GM18951 (cell line): ENCODE data around the gene HACD3.
"Not testable (repeated sequence)": the region's sequence is repeated elsewhere in the genome, so short reads cannot be mapped to it uniquely, and the experiment has no call there.

Experiments
- POLR2A ChIP-seq: IDR thresholded peaks from 4 replicates; pipeline ENCODE4 v1.6.1; 2011; ENCODE audit warnings: mild to moderate bottlenecking; ENCODE audit not compliant: insufficient read length, insufficient read depth; ENCODE audit errors: extremely low read depth
- in situ Hi-C: fragments of 300-500 bp; cut with MboI; formaldehyde crosslinking; loops from one replicate; pipeline ENCODE4 v1.12.0; 2022; ENCODE audit warnings: low sequenced_read_pairs, mixed read lengths, inconsistent platforms; ENCODE audit not compliant: unreplicated experiment

The HACD3 gene

GRCh38 chr15:65528461-65529060, 1.7 kb upstream of the HACD3 start:
- TF ChIP-seq POLR2A: no peak
- in situ Hi-C loops: no loop called here

- TF ChIP-seq POLR2A: no peak
- in situ Hi-C loops: no loop called here
Observed at GRCh38 chr15:65529762-65530317, 423 bp upstream of the HACD3 start.

- in situ Hi-C loops: no loop called here
- no peak for TF ChIP-seq POLR2A
Observed at GRCh38 chr15:65532738-65533051, 2.4 kb downstream of the HACD3 start.

DNA sequence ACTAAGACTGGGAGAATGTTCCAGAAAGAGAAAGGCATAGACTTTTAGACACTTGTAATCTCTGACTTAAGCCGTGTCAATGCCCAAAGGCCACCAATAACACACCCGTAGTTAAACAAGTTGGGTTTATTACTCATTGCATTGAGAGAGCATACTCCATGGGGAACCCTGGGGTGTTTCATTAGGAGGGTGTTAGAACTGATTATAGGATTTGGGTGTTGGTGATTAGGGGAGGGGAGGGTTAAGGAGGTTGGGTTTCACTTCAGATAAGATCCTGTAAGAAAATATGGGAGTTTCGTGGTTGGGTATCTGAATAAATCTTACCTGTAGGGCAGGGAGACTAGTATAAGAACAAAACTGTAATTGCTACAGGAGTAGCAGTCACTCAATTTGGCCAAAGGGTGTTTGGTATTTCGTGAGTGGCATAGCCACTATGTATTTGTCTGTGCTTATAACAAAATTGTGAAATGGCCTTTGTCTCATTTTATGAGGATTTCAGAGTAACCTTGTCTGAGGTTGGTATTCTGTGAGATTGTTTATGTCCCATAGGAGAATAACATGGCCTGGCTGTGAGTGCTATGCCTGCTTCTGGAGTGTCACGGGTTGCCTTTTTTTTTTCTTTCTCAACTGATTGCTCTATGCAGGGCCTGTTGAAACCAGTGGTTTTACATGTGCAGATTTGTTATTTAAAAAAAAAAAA, 2.9 kb downstream of the HACD3 start:
- no peak for TF ChIP-seq POLR2A
- in situ Hi-C loops: no loop called here

DNA sequence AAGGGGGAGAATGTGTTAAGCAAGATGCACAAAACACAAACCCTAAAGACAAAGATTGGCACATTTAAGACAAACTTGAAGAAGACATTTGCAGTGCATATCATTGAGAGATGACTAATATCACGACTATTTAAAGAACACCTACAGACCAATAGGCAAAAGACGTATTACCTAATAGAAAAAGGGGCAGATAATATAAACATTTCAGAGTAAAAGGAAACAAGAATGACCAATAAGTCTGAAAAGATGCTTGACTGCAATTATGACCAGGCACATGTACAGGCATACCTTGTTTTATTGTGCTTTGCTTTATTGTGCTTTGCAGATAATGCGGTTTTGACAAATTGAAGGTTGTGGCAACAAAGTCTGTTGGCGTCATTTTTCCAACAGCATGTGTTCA, 4.9 kb downstream of the HACD3 start:
- in situ Hi-C loops: no loop called here

DNA sequence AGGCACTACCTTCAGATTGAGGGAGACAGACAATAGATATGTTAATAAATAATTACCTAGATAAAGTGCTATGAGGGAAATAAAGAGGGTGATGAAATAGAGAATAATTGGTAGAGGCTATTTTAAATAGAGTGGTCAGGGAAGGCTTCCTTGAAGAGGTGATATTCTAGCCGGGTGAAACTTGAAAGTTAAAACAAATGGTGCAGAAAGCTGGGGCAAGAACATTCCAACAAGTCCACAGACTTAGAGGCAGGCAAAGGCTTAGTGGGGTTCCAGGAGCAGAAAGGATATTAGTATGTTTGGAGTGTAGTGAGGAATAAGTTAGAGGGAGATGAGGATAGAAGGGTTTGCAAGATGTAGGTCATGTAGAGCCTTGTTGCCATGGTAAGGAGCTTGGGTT, 10.1 kb downstream of the HACD3 start:
- in situ Hi-C loops: no loop called here
- TF ChIP-seq POLR2A: no peak

More for the DNA sequence above, 4.9 kb downstream of the HACD3 start:
- TF ChIP-seq POLR2A: no peak

DNA sequence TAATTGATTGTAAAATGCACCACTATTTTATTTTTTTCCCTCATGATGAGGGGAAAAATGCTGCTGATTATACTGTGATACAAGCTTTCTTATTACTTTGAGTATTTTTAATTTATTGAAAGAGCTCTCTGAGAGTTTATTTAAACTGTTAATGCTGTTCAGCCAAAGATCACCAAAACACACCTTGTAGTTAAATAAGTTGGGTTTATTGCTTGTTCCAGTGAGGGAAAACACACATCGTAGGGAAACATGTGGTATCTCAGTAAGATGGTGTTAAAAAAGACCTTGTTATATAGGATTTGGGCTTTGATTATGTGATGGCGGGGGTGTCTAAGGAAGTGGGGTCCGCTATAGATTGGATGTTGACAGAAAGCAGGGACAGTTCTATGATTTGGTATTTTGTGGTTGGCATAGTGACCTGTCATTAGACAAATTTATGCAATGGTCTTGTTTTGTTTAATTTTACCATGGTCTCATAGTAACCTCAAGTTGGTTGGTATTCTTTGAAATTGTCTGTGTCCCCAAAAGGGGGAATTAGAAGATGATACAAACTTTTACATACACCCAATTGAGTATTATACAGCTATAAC, 11.1 kb downstream of the HACD3 start:
- no peak for TF ChIP-seq POLR2A
- in situ Hi-C loops: no loop called here

GRCh38 chr15:65547841-65548240, 17.6 kb downstream of the HACD3 start:
- in situ Hi-C loops: no loop called here
- TF ChIP-seq POLR2A: no peak

GRCh38 chr15:65549288-65549687, 19.0 kb downstream of the HACD3 start:
- in situ Hi-C loops: not testable (repeated sequence)

DNA sequence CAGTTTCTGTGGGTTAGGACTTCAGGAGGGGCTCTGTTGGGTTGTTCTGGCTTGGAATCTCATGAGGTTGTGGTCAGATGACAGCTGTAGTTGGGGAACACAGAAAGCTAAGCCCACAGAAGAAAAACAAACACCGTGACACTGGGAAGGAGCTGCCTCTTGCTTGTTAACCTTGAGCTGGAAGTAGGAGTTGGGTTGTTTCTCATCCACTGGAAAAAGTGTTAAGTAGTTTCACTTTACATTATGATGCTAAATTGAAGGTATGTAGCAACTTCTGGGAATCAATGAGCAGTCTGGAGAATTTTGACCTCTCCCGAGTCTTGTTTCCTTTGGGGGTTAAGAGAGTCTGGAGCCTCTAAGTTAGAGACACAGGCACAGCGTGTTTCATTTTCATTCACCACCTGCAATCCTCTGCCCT, 20.4 kb downstream of the HACD3 start:
- TF ChIP-seq POLR2A: no peak
- in situ Hi-C loops: no loop called here

- in situ Hi-C loops: no loop called here
Observed at GRCh38 chr15:65551183-65551582, 20.9 kb downstream of the HACD3 start.

DNA sequence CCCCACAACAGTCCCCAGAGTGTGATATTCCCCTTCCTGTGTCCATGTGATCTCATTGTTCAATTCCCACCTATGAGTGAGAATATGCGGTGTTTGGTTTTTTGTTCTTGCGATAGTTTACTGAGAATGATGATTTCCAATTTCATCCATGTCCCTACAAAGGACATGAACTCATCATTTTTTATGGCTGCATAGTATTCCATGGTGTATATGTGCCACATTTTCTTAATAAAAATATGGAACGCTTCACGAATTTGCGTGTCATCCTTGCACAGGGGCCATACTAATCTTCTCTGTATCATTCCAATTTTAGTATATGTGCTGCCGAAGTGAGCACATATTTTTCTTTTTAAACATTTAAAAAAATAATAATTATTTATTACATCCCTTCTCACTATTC, 22.6 kb downstream of the HACD3 start:
- in situ Hi-C loops: not testable (repeated sequence)

More at GRCh38 chr15:65551183-65551582, 20.9 kb downstream of the HACD3 start:
- no peak for TF ChIP-seq POLR2A

DNA sequence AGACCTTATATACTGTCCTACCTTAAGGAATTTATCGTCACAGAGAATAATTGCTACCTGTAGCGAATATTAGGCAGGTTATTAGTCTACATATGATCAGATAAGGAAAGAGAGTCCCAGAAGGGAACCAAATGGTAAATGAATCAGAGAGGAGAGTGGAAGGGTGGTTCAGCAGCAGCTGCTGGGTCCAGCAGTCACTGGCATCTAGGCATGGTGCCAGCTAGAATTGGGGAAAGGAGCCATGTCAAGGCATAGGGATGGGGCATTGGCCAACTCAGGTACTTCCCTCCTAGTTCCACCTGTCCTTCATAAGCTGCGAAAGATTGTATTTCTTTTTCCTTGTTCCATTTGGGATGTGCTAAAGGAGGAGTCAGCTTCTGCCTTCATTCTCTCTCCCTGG, 23.4 kb downstream of the HACD3 start:
- TF ChIP-seq POLR2A: no peak
- in situ Hi-C loops: no loop called here

DNA sequence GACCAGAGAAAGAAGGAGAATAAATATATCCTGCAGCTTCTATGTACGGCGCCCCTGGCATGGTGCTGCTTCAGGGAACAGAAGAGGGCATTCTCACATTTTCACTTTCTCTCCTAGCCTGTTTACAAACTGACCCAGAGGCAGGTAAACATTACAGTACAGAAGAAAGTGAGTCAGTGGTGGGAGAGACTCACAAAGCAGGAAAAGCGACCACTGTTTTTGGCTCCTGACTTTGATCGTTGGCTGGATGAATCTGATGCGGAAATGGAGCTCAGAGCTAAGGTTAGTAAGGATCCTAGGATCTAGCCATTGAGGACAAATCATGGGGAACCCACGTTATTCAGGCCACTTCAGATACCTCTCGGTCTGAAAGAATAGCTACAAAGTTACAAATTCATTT, 26.4 kb downstream of the HACD3 start:
- in situ Hi-C loops: no loop called here
- no peak for TF ChIP-seq POLR2A
